Measurements from ENCODE around the gene HECA.
"Not testable (repeated sequence)": the region's sequence is repeated elsewhere in the genome, so short reads cannot be mapped to it uniquely, and the experiment has no call there.

The HECA gene

DNA sequence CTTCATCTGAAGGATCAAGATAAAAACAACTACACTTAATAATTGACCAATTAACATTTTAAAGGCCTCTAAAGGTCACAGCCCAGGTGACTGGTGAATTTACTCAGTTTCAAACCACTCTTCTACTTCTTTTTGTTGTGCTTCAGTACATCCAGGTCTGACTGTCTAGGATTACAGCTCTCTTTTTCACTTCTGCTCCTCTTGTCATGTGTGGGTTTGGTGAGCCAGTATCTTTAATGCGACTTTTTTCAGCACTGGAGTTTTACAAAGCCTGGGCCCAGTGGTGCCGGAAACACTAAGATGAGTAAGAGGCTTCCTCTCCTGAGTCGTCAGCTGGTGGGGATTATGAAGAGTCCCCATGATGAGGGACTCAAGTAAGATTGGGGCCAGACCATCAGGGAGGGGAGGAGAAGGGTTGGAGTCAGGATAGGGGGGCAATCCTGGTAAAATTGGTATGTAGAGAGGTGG is 27.0 kb downstream of the HECA start:
- no peak for DNase-seq

DNA sequence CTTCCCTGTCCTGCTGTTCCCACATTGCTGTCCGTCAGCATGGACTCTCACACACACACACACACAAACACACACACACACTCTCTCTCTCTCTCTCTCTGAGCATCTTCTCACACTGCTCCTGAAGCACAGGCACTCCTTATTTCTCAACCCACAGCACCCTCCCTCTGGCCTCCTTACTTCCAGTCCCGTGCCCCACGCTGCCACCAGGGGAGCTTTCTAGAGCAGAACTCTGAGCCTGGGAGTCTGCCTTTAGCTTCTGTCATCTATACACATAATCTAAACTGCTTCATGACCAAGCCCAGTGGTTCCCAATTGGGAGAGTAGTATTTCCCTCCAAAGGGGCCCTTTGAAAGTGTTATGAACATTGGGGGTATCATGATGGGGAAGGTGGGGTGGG is 29.1 kb downstream of the HECA start:
- DNase-seq, result no peak

- DNase-seq, result no peak
These were observed 30.4 kb downstream of the HECA start for GRCh38 chr6:139165324-139165723.

DNA sequence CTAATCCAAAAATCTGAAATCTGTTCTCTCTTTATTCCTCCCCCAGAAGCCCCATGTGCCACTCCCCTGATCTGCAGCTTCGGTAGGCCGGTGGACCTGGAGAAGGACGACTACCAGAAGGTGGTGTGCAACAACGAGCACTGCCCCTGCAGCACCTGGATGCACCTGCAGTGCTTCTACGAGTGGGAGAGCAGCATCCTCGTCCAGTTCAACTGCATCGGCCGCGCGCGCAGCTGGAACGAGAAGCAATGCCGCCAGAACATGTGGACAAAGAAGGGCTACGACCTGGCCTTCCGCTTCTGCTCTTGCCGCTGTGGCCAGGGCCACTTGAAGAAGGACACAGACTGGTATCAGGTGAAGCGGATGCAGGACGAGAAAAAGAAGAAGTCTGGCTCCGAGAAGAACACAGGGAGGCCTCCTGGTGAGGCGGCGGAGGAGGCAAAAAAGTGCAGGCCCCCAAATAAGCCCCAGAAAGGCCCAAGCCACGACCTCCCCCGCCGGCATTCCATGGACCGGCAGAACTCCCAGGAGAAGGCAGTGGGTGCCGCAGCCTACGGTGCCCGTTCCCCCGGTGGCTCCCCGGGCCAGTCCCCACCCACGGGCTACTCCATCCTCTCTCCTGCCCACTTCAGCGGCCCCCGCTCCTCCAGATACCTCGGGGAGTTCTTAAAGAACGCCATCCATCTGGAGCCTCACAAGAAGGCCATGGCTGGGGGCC is 31.5 kb downstream of the HECA start:
- no peak for DNase-seq

DNA sequence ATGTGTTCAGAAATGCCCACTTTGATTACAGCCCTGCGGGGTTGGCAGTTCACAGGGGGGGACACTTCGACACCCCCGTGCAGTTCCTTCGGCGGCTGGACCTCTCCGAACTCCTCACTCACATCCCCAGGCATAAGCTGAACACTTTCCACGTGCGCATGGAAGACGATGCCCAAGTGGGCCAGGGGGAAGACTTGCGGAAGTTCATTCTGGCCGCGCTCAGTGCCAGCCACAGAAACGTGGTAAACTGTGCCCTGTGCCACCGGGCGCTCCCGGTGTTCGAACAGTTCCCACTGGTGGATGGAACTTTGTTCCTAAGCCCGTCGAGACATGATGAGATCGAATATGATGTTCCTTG is 32.1 kb downstream of the HECA start:
- DNase-seq, result no peak

DNA sequence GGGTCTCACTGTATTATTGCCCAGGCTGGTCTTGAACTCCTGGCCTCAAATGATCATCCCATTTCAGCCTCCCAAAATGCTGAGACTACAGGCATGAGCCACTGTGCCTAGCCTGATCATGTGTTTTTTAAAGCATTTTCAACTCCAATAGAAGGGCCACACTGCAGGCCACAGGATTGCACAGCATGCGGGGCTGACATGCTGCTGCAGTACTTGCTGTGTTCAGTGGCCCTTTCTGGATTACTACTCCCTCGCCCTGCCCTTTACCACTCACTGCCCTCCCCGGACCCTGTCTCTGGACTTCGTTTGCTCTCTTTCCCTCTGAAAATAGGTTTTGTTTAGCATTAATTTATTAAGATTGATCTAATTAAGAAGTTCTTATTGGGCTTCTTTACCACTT is 37.3 kb downstream of the HECA start:
- no peak for DNase-seq

GRCh38 chr6:139172567-139172966 is 37.7 kb downstream of the HECA start:
- DNase-seq, result no peak

DNA sequence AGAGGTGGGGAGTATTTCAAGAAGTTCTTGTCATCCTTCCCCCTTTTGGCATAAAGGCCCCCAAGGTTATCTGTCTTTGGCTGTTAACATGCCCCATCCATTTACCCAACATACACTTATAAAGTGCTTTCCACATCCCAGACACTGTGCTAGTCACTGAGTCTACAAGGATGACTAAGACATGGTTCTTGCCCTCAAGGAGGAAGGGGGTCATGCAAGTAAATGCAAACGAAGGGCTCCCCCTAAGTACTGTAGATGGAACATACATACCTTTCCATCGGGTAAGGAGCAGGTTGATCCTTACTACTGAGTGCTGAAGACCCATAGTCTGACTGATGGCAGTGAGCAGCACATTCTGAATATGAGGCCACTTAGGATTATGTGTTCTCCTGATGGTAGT is 38.3 kb downstream of the HECA start:
- DNase-seq, result peak in 1 of 2 donors; percentile 53

- no peak for DNase-seq
These were observed 38.9 kb downstream of the HECA start for GRCh38 chr6:139173822-139174221.

DNA sequence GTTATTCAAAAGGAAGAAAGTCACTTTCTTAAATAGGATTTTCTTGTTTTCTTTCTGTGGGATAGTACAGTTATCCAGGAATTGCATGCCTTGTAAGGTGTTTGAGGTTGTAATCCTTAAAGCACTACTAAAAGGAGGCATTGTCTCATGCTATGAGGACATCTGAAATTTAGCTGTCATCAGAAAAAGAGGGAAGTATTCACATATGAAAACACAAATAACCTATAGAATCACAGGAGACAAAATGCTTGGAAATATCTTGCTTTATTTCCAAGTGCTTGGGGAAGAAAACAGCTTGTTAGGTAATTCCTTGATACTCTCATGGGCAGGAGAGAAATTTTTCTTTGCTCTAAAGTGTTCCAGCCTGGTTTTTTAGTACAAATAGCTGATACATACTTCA is 40.1 kb downstream of the HECA start:
- no peak for DNase-seq

GRCh38 chr6:139175389-139175948 is 40.6 kb downstream of the HECA start:
- peak in 1 of 2 donors; percentile 15 for DNase-seq

DNA sequence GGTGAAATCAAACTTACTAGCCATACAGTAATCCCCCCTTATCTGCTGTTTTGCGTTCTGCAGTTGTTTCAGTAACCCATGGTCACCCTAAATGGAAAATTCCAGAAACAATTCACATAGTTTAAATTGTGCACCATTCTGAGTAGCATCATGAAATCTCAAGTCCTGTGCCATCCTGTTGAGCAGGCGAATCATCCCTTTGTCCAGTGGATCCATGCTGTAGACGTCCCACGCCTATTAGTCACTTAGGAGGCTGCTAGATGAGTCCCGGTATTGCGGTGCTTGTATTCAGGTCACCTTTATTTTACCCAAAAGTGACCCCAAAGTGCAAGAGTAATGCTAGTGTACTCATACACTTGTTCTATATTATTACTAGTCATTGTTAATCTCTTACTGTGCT is 46.4 kb downstream of the HECA start:
- DNase-seq, result no peak

DNA sequence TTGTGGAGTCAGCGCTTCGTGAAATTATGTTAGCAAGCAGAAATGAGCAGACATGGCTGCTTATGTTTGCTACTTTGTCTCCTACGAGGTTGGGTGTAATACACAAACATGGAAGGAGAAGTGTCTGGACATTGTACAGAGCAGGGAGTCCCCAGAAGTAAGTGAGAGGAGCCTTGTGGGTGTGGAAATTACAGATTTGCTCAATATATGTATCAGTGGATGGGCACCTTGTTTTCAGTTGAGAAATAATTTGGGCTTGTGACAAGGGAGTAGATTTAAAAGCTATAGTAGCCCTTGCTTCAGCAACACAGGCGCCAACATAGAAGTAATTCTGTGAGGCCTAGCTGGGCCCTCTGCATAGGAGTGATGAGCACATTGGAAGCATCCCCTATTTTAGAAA is 49.2 kb downstream of the HECA start:
- no peak for DNase-seq

DNA sequence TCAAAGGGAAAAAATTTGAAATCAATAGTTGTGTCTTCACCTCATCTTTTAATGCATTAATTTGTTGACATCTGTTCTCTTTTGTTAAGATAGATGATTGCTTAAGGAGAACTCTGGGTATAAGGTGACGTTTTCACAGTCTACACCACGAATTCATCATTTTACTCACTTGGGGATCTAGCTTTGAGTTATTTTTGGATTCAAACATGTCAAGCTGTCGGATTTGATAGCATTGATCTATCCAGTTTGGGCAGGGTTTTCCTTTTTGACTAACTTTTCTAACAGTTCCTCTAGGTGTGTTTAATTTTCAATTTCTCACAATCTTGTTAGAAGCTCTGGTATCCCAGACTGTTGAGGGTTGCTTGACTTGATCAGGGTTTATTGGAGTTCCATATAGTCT is 49.6 kb downstream of the HECA start:
- DNase-seq, result no peak

DNA sequence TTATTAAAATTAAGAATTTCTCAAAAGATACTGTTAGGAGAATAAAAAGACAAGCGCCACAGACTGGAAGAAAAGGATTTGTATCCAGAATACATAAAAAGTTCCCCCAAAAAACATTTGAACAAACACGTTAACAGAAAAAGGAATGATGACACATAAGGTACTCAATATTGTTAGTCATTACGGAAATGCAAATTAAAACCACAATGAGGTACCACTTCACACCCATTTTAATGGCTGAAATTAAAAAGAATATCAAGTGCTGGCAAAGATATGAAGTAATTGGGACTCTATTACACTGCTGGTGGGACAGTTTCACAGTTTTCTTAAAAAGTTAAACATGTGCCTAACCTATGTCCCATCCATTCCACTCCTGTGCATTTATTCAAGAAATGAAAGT is 51.4 kb downstream of the HECA start:
- no peak for DNase-seq

- DNase-seq, result no peak
These were observed 51.8 kb downstream of the HECA start for GRCh38 chr6:139186692-139187091.

GRCh38 chr6:139187489-139187888 is 52.6 kb downstream of the HECA start:
- peak in 1 of 2 donors; percentile 44 for DNase-seq

DNA sequence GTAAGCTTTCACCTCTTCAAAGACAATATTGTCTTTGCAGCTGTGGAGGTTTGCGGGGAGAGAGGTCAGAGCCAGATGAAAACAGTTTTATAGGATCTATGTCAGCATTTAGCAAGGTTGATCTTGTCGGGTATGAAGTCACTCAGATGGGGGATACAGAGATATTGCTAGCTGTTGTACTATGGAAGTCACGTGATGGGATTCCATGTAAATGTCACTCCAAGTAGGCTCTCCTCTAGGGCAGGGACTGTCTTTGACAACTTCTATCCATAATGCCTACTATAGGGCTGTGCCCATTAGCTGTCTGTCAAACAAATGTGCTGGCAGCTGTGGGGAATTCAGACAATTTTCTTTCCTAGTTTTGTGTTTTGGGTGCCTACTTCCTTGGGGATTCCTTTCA is 54.8 kb downstream of the HECA start:
- no peak for DNase-seq

- no peak for DNase-seq
These were observed 59.9 kb downstream of the HECA start for GRCh38 chr6:139194740-139195139.

- DNase-seq, result peak in 1 of 2 donors; percentile 7
These were observed 63.8 kb downstream of the HECA start for GRCh38 chr6:139198529-139199288.

GRCh38 chr6:139201378-139201777 is 66.5 kb downstream of the HECA start:
- no peak for DNase-seq

DNA sequence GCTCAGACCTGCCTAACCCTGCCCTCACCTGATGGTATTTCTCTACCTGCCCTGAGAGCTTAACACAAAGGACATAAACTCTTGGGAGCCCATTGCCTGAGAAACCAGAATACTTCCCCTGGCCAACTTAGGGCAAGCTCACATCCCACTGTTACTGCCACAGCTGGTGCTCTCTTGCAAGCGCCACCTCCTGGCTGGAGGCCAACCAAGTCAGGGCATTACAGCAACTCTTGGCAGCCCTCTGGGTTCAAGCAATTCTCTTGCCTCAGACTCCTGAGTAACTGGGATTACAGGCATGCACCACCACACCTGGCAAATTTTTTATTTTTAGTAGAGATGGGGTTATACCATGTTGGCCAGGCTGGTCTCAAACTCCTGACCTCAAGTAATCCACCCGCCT is 70.1 kb downstream of the HECA start:
- DNase-seq, result no peak

DNA sequence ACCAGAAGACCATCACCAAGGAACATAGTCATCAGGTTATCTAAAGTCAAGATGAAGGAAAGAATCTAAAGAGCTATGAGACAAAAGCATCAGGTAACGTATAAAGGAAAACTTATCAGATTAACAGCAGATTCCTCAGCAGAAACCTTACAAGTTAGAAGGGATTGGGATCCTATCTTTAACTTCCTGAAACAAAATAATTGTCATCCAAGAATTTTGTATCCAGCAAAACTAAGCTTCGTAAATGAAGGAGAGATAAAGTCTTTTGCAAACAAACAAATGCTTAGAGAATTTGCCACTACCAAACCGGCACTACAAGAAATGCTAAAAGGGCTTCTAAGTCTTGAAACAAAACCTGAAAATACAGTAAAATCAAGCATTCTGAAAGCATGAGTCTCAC is 71.0 kb downstream of the HECA start:
- DNase-seq, result no peak

- DNase-seq, result not testable (repeated sequence)
These were observed 75.9 kb downstream of the HECA start for GRCh38 chr6:139210766-139211165.
